ENCODE data around the gene GNAL. TPM values are rescaled to one million over a fixed set of nuclear protein-coding genes. Genes with fewer than 3 reads are reported as not detected.

Gene GNAL
- total and polyA plus RNA-seq, 7 donors: 0.46 to 25.1 (median 13.2) TPM

DNA sequence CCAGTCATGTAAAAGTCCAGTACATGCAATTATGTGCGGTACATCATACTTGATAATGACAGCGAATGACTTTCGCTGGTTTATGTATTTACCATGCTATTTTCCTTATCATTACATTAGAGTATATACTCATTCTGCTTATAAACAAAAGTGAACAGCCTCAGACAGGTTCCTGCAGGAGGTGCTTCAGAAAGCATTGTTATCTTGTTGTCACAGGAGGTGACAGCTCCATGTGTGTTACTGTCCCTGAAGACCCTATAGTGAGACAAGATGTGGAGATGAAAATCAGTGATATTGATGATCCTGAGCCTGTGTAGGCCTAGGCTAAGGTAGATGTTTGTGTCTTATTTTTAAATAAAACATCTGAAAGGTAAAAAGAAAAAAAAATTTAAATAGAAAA is 234.4 kb downstream of the GNAL start:
- Histone ChIP-seq H3K4me1 (no peaks in the 10 kb centered on the region), H3K4me3 (no peak overlapping the region), H3K36me3 (no peaks in the 10 kb centered on the region), H3K27ac (no peak overlapping the region), H3K27me3 (no peaks in the 10 kb centered on the region), H3K9me3 (peaks cover 0 to 2% (median 0%) of the 10 kb centered on the region in 4 donors)
- WGBS, 2 donors: 82 to 96% methylated on average over 3 of the region's 3 CpGs
- TF ChIP-seq POLR2A (IDR thresholded peaks at IDR 0.05): no peak
- no peak for TF ChIP-seq EP300 (IDR thresholded peaks at IDR 0.05)
- TF ChIP-seq, protein P1, sequence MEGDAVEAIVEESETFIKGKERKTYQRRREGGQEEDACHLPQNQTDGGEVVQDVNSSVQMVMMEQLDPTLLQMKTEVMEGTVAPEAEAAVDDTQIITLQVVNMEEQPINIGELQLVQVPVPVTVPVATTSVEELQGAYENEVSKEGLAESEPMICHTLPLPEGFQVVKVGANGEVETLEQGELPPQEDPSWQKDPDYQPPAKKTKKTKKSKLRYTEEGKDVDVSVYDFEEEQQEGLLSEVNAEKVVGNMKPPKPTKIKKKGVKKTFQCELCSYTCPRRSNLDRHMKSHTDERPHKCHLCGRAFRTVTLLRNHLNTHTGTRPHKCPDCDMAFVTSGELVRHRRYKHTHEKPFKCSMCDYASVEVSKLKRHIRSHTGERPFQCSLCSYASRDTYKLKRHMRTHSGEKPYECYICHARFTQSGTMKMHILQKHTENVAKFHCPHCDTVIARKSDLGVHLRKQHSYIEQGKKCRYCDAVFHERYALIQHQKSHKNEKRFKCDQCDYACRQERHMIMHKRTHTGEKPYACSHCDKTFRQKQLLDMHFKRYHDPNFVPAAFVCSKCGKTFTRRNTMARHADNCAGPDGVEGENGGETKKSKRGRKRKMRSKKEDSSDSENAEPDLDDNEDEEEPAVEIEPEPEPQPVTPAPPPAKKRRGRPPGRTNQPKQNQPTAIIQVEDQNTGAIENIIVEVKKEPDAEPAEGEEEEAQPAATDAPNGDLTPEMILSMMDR (IDR thresholded peaks at IDR 0.05): no peak
- TF ChIP-seq POLR2AphosphoS5 (IDR thresholded peaks at IDR 0.05): no peak
- intact Hi-C loops (cut with DNase I): no loop called here
- DNase-seq: no peak

DNA sequence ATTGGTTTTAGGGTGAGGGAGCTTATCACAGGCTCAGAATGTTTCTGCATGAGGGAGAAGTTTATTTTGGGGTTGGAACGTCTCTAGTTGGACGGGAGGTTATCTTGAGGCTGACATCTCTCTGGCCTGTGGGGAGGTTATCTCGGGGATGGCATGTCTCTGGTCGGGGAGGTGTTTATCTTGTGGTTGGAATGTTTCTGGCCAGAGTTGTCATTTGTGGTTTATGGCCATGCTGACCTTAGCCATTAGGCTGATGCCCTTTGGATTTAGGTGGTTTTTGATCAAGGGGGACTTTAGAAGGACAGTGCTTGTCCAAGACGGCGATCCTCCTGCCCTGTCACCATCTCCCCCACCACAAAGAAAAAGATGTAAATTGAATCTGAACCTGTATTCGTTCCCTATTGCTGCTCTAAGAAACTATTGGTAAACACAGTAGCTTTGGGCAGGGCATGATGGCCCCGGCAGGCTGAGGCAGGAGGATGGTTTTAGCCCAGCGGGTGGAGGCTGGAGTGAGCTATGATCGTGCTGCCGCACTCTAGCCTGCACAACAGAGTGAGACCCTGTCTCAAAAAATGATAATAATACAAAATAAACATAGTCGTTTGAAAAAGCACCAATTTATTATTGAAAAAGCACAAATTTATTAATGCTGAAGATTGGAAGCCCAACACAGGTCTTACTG is 236.9 kb downstream of the GNAL start:
- Histone ChIP-seq H3K4me3 (no peak overlapping the region), H3K4me1 (no peaks in the 10 kb centered on the region), H3K36me3 (no peaks in the 10 kb centered on the region), H3K27me3 (no peaks in the 10 kb centered on the region), H3K27ac (no peak overlapping the region), H3K9me3 (peaks cover 0 to 2% (median 0%) of the 10 kb centered on the region in 4 donors)
- TF ChIP-seq EP300 (IDR thresholded peaks at IDR 0.05): no peak
- no peak for TF ChIP-seq POLR2AphosphoS5 (IDR thresholded peaks at IDR 0.05)
- TF ChIP-seq POLR2A (IDR thresholded peaks at IDR 0.05): no peak
- TF ChIP-seq, protein P1 (IDR thresholded peaks at IDR 0.05): no peak
- intact Hi-C loops (cut with DNase I): no loop called here
- DNase-seq: no peak
- 77 to 79% methylated on average over 12 of the region's 12 CpGs for WGBS, 2 donors

DNA sequence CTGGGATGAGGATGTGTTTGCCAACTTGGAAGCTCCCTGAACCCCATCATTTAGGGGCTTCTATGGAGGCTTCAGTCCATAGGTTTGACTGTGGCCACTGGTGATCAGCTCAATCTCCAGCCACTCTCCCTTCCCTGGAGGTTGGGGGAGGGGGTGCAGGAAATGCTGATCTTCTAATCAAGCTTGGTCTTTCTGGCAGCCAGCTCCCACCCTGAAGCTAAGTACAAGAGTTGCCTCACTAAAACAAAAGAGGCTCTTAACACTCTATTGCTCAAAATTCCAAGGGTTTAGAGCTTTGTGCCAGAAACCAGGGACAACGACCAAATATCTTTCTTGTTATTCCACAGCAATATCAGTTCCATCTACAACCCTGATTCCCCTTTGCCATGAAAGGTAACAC is 238.4 kb downstream of the GNAL start:
- 62 to 70% methylated on average over 1 of the region's 1 CpG for WGBS, 2 donors
- Histone ChIP-seq H3K36me3 (no peaks in the 10 kb centered on the region), H3K4me3 (no peak overlapping the region), H3K4me1 (no peaks in the 10 kb centered on the region), H3K27ac (no peak overlapping the region), H3K27me3 (no peaks in the 10 kb centered on the region), H3K9me3 (peaks cover 0 to 2% (median 0%) of the 10 kb centered on the region in 4 donors)
- TF ChIP-seq POLR2A (IDR thresholded peaks at IDR 0.05) (no peak), POLR2AphosphoS5 (IDR thresholded peaks at IDR 0.05) (no peak), EP300 (IDR thresholded peaks at IDR 0.05) (no peak)
- DNase-seq: no peak
- intact Hi-C loops (cut with DNase I): no loop called here

DNA sequence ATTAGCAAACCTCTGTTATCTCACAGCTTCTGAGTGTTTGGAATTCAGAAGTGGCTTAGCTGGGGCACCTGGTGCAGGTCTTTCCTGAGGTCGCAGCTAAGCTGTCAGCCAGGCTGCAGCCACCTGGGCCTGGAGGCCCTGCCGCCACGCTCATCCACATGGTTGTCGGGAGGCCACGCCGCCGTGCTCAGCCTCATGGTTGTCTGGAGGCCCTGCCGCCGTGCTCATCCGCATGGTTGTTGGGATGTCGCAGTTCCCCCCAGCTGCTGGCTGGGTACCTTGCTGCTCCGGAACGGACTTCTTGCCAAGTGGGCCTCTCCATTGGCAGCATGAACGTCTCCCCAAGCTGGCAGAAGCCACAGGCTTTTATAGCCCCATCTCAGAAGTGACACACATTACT is 243.3 kb downstream of the GNAL start:
- intact Hi-C loops (cut with DNase I): loop anchor here (10.0 kb wide), 1 partner anchor 302 kb away; no protein-coding TSS in a partner anchor
- DNase-seq: no peak
- WGBS, 2 donors: 92 to 95% methylated on average over 14 of the region's 14 CpGs

More for the DNA sequence above, 243.3 kb downstream of the GNAL start:
- no peak overlapping the region for H3K27ac ChIP-seq
- no peaks in the 10 kb centered on the region for H3K9me3 ChIP-seq
- no peak for TF ChIP-seq POLR2AphosphoS5 (IDR thresholded peaks at IDR 0.05)
- TF ChIP-seq, protein P1 (IDR thresholded peaks at IDR 0.05): no peak
- TF ChIP-seq POLR2A (IDR thresholded peaks at IDR 0.05): no peak
- no peak for TF ChIP-seq EP300 (IDR thresholded peaks at IDR 0.05)
- H3K4me3 ChIP-seq: no peak overlapping the region
- no peaks in the 10 kb centered on the region for H3K4me1 ChIP-seq
- no peaks in the 10 kb centered on the region for H3K27me3 ChIP-seq
- no peaks in the 10 kb centered on the region for H3K36me3 ChIP-seq

Other genes starting within 250 kb of the GNAL start
- gene SLC35G4, start 79.7 kb upstream of the GNAL start, total RNA-seq: not detected
- gene SLC35G4, start 79.7 kb upstream of the GNAL start, polyA plus RNA-seq: not detected
- 10 to 100 TPM; 32.1 to 47.1 (median 38.2) TPM for gene CHMP1B, start 162.1 kb downstream of the GNAL start, total RNA-seq
- 100 to 1,000 TPM in 1 of 3 donors, 10 to 100 TPM in 2; 44.8 to 101 (median 75.1) TPM for gene CHMP1B, start 162.1 kb downstream of the GNAL start, polyA plus RNA-seq
- 10 to 100 TPM; 16.4 to 32.7 (median 22.1) TPM for gene MPPE1, start 219.1 kb downstream of the GNAL start, total RNA-seq
- 10 to 100 TPM; 19.4 to 34.6 (median 24.0) TPM for gene MPPE1, start 219.1 kb downstream of the GNAL start, polyA plus RNA-seq

Data from sigmoid colon (tissue), 7 donors.